Endothelial cell of umbilical vein (primary cell): ENCODE results near the gene USP12. TPM values are rescaled to one million over a fixed set of nuclear protein-coding genes. Genes with fewer than 3 reads are reported as not detected.

Experiments used
- BruUV-seq: library from RNA; stranded (reverse); fragments of 400-500 nt; replicated peaks from 2 replicates; lab custom pipeline; 2021; lab: Mats Ljungman, UMichigan
- CTCF ChIA-PET: fragments of 300-600, 350-600 bp; sonication (Branson Sonifier 250); formaldehyde crosslinking; loops from one replicate; lab custom pipeline; 2021; ENCODE audit warnings: antibody characterized with exemption, inconsistent platforms; lab: Charles Lee
- POLR2A ChIA-PET: fragments of 300-600, 350-600 bp; sonication (Branson Sonifier 250); formaldehyde crosslinking; loops from one replicate; lab custom pipeline; 2021; ENCODE audit warnings: antibody characterized with exemption, inconsistent platforms; lab: Charles Lee
- DNase-seq: peaks from one replicate; pipeline ENCODE4 v3.0.0-alpha.2; 2011; ENCODE audit warnings: low read depth, low spot score
- FAIRE-seq: peaks from 2 replicates; lab custom pipeline; 2011; peaks lifted over from hg19 to GRCh38; lab: Jason Lieb, UNC
- H2AFZ ChIP-seq: 2 replicates; pipeline ENCODE4 v1.6.0; 2012; ENCODE audit warnings: low read depth, low read length, control low read depth, inconsistent platforms
- H3K27ac ChIP-seq: 2 replicates; pipeline ENCODE4 v1.5.1; 2011; ENCODE audit warnings: low read depth, mild to moderate bottlenecking, control low read depth, low read length, moderate library complexity; ENCODE audit not compliant: insufficient read depth
- H3K27me3 ChIP-seq, 2 experiments: 2 replicates each; pipeline versions ENCODE4 v1.6.0 to v1.6.1; 2011; ENCODE audit warnings: low read length in 2 of 2, mixed read lengths in 1 of 2; ENCODE audit not compliant: control insufficient read depth in 2 of 2, insufficient read depth in 2 of 2
- H3K36me3 ChIP-seq, 2 experiments: 2 replicates in 1 of 2; 3 replicates in 1 of 2; pipeline ENCODE4 v1.5.1; 2011; ENCODE audit warnings: low read length in 2 of 2, mild to moderate bottlenecking in 1 of 2, moderate library complexity in 1 of 2; ENCODE audit not compliant: control insufficient read depth in 2 of 2, insufficient read depth in 2 of 2; ENCODE audit errors: extremely low read depth in 1 of 2
- H3K4me1 ChIP-seq: 3 replicates; pipeline ENCODE4 v1.5.1; 2011; ENCODE audit warnings: mild to moderate bottlenecking, low read length; ENCODE audit not compliant: control insufficient read depth, insufficient read depth; ENCODE audit errors: extremely low read depth
- H3K4me2 ChIP-seq: 2 replicates; pipeline ENCODE4 v1.6.1; 2011; ENCODE audit warnings: low read length, control low read depth, mixed read lengths; ENCODE audit not compliant: insufficient read depth
- H3K4me3 ChIP-seq, 3 experiments: fragments of 200-600 bp in 1 of 3; sonication (generic), shearing (Covaris generic) in 1 of 3; replicated peaks in 1 of 3; 2 replicates each; pipeline ENCODE4 v1.5.1; 2011 to 2016; ENCODE audit warnings: control low read depth in 3 of 3, low read length in 3 of 3, mild to moderate bottlenecking in 2 of 3, inconsistent platforms in 1 of 3, low read depth in 1 of 3, moderate library complexity in 1 of 3; ENCODE audit not compliant: insufficient read depth in 1 of 3
- H3K79me2 ChIP-seq: 2 replicates; pipeline ENCODE4 v1.6.0; 2012; ENCODE audit warnings: low read length, inconsistent platforms; ENCODE audit not compliant: control insufficient read depth, insufficient read depth
- H3K9ac ChIP-seq: replicated peaks from 2 replicates; pipeline ENCODE3; 2011; ENCODE audit warnings: low read length, control low read depth; ENCODE audit not compliant: insufficient read depth; ENCODE audit errors: extremely low read depth
- H3K9me1 ChIP-seq: replicated peaks from 3 replicates; pipeline ENCODE4 v1.6.0; 2011; ENCODE audit warnings: mild to moderate bottlenecking, low read length; ENCODE audit not compliant: control insufficient read depth, insufficient read depth; ENCODE audit errors: extremely low read depth
- H3K9me3 ChIP-seq: replicated peaks from 2 replicates; pipeline ENCODE4 v1.5.1; 2012; ENCODE audit warnings: low read length, inconsistent platforms; ENCODE audit not compliant: control insufficient read depth, insufficient read depth
- H4K20me1 ChIP-seq: replicated peaks from 2 replicates; pipeline ENCODE3; 2011; ENCODE audit warnings: mild to moderate bottlenecking, low read length; ENCODE audit not compliant: control insufficient read depth, insufficient read depth; ENCODE audit errors: extremely low read depth
- EZH2 ChIP-seq: IDR thresholded peaks from 2 replicates; pipeline ENCODE4 v1.6.1; 2012; ENCODE audit warnings: borderline replicate concordance, low read depth, mild to moderate bottlenecking, moderate library complexity, low read length, inconsistent platforms; ENCODE audit not compliant: severe bottlenecking
- FOS ChIP-seq: IDR thresholded peaks from 2 replicates; pipeline ENCODE4 v1.6.1; 2011; ENCODE audit warnings: mild to moderate bottlenecking, low read length, moderate library complexity, borderline replicate concordance; ENCODE audit not compliant: insufficient read depth
- GATA2 ChIP-seq: IDR thresholded peaks from 2 replicates; pipeline ENCODE4 v1.7.0; 2011; ENCODE audit warnings: low read depth, mild to moderate bottlenecking, moderate library complexity, mixed read lengths, low read length; ENCODE audit not compliant: insufficient read length, insufficient read depth
- JUN ChIP-seq: IDR thresholded peaks from 2 replicates; pipeline ENCODE4 v1.6.1; 2011; ENCODE audit warnings: borderline replicate concordance, low read depth; ENCODE audit not compliant: insufficient read length, insufficient read depth
- MYC ChIP-seq: IDR thresholded peaks from one replicate; pipeline ENCODE4 v1.6.1; 2011; ENCODE audit warnings: mild to moderate bottlenecking, low read depth, low read length
- POLR2A ChIP-seq: IDR thresholded peaks from 2 replicates; pipeline ENCODE4 v1.6.1; 2012; ENCODE audit warnings: low read depth, mild to moderate bottlenecking, control low read depth, low read length
- POLR2AphosphoS5 ChIP-seq: IDR thresholded peaks from 2 replicates; pipeline ENCODE4 v1.6.1; 2012; ENCODE audit warnings: low read depth, mild to moderate bottlenecking, control low read depth, low read length, moderate library complexity; ENCODE audit not compliant: insufficient read depth
- dilution Hi-C: fragments of 300-500 bp; cut with MboI; formaldehyde crosslinking; loops from one replicate; pipeline ENCODE4 v1.15.0; 2019; ENCODE audit warnings: low sequenced_read_pairs; ENCODE audit not compliant: extremely low pct_ligation_motif_present
- intact Hi-C: fragments of 100-400 bp; cut with micrococcal nuclease; formaldehyde crosslinking; loops from one replicate; pipeline ENCODE4 v1.10.0; 2022
- polyA plus RNA-seq, 4 experiments: library from polyadenylated mRNA; depleted of rRNA in 3 of 4; stranded (reverse) in 3 of 4; unstranded in 1 of 4; fragments of >200 nt; gene quantifications; 2 replicates each; pipeline versions ENCODE4 v1.2.1 to v1.2.3, GENCODE V29; 2011 to 2012; ENCODE audit warnings: missing spikeins in 1 of 4
- total RNA-seq: library from RNA; stranded (reverse); gene quantifications from 2 replicates; pipeline ENCODE4 v1.2.3, GENCODE V29; 2021
- TF ChIP-seq, protein P1 (sequence below): IDR thresholded peaks from 2 replicates; pipeline ENCODE4 v1.6.1; 2011; ENCODE audit not compliant: insufficient read depth, insufficient read length
- TF ChIP-seq, protein P2 (sequence below), 2 donors: IDR thresholded peaks; 1 replicate in 1 of 2; 2 replicates in 1 of 2; pipeline ENCODE4 v1.5.1; 2011; ENCODE audit warnings: low read length in 2 of 2, mild to moderate bottlenecking in 2 of 2, moderate library complexity in 2 of 2, control low read depth in 1 of 2, inconsistent platforms in 1 of 2, low read depth in 1 of 2; ENCODE audit not compliant: insufficient read depth in 1 of 2; ENCODE audit errors: extremely low read depth in 1 of 2

The USP12 gene
- total and polyA plus RNA-seq, 2 donors (not counting 3 experiments of a cell fraction or from before 2014, with no cell fraction given) = 6.2 to 33.4 TPM

DNA sequence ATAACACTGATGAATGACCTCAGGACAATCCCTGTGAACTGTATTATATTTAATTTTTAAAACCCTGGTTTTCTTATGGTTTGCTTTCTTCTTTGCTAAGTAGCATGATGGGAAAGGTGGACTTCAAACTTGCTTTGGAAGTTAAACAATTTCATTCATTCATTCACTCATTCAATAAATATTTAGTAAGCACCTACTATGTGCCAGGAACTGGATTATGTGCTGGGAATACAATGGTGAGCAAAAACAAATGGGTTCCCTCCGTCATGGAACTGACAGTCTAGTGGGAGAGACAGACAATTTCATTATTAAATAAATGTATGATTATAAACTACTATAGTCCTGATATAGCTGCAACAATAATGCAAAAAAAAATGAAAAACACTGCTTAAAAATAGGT is 70.3 kb downstream of the USP12 start:
- no peak overlapping the region for H3K4me2 ChIP-seq
- H3K36me3 ChIP-seq = peaks cover 5 to 7% of the 10 kb centered on the region in 2 experiments
- no peak overlapping the region for H3K4me3 ChIP-seq
- H3K4me1 ChIP-seq = no peaks in the 10 kb centered on the region
- no peak for DNase-seq
- dilution Hi-C loops = no loop called here
- H3K9me3 ChIP-seq = no peaks in the 10 kb centered on the region
- intact Hi-C loops = no loop called here
- TF ChIP-seq POLR2A = no peak
- no peak for TF ChIP-seq MYC
- TF ChIP-seq, protein P1, sequence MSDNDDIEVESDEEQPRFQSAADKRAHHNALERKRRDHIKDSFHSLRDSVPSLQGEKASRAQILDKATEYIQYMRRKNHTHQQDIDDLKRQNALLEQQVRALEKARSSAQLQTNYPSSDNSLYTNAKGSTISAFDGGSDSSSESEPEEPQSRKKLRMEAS = no peak
- no peak for TF ChIP-seq JUN
- TF ChIP-seq FOS = no peak
- TF ChIP-seq, protein P2, sequence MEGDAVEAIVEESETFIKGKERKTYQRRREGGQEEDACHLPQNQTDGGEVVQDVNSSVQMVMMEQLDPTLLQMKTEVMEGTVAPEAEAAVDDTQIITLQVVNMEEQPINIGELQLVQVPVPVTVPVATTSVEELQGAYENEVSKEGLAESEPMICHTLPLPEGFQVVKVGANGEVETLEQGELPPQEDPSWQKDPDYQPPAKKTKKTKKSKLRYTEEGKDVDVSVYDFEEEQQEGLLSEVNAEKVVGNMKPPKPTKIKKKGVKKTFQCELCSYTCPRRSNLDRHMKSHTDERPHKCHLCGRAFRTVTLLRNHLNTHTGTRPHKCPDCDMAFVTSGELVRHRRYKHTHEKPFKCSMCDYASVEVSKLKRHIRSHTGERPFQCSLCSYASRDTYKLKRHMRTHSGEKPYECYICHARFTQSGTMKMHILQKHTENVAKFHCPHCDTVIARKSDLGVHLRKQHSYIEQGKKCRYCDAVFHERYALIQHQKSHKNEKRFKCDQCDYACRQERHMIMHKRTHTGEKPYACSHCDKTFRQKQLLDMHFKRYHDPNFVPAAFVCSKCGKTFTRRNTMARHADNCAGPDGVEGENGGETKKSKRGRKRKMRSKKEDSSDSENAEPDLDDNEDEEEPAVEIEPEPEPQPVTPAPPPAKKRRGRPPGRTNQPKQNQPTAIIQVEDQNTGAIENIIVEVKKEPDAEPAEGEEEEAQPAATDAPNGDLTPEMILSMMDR (IDR thresholded peaks at IDR 0.05; ENCODE audit: extremely low read depth in 1 of 2, insufficient read depth in 1 of 2, low read depth in 1 of 2, low read length in 2 of 2) = no peak
- TF ChIP-seq POLR2AphosphoS5 = no peak
- no peak for TF ChIP-seq GATA2
- no peak for TF ChIP-seq EZH2
- FAIRE-seq = no peak
- no peaks in the 10 kb centered on the region for H3K9me1 ChIP-seq
- no peak overlapping the region for H3K27ac ChIP-seq
- ChIA-PET CTCF (no interaction called here), POLR2A (no interaction called here)
- H4K20me1 ChIP-seq = no peaks in the 10 kb centered on the region
- BruUV-seq = no TSS peak
- peaks cover 27% of the 10 kb centered on the region for H3K79me2 ChIP-seq
- no peak overlapping the region for H3K9ac ChIP-seq
- H2AFZ ChIP-seq = no peak overlapping the region
- H3K27me3 ChIP-seq = no peaks in the 10 kb centered on the region
